Sigmoid colon (tissue), 4 donors: ENCODE measurements around the gene CHST8.

Source experiments
- EP300 ChIP-seq, 4 donors: sonication (generic); formaldehyde crosslinking; IDR thresholded peaks; one replicate each; pipeline ENCODE4 v1.6.1; 2017; ENCODE audit warnings: antibody characterized with exemption in 4 of 4
- POLR2A ChIP-seq, 2 donors: fragments of 450-650 bp; IDR thresholded peaks; one replicate each; pipeline ENCODE4 v1.6.1; 2016; ENCODE audit warnings: antibody characterized with exemption in 2 of 2, mild to moderate bottlenecking in 2 of 2, moderate library complexity in 2 of 2
- POLR2AphosphoS5 ChIP-seq, 4 donors: sonication (generic); formaldehyde crosslinking; IDR thresholded peaks; one replicate each; pipeline ENCODE4 v1.6.1; 2017; ENCODE audit warnings: antibody characterized with exemption in 4 of 4
- TF ChIP-seq, protein P1 (sequence below), 4 experiments: fragments of 450-650 bp in 3 of 4; fragments of 200-600 bp in 1 of 4; IDR thresholded peaks; one replicate each; pipeline ENCODE4 v1.5.1; 2016 to 2019; ENCODE audit warnings: antibody characterized with exemption in 4 of 4, mild to moderate bottlenecking in 3 of 4, moderate library complexity in 2 of 4

DNA sequence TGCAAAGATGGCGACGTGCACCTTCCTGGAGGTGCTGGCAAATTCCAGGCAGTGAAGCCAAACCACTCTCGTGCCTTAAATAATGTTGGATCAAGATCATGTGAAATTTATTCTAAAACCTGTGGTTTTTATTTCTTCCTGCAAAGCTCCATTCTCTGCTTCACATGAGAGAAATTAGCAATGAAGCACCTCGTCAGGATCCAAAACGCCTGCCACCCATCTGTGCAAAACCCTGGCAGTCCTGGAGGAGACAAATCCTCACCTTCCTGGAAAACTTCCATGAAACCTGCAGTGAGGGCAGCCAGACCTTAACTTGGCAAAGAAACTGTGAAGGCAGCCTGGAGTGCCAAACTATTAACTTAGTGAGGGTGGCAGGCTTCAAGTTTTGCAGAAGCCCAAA, 47.6 kb downstream of the CHST8 start:
- TF ChIP-seq, protein P1, sequence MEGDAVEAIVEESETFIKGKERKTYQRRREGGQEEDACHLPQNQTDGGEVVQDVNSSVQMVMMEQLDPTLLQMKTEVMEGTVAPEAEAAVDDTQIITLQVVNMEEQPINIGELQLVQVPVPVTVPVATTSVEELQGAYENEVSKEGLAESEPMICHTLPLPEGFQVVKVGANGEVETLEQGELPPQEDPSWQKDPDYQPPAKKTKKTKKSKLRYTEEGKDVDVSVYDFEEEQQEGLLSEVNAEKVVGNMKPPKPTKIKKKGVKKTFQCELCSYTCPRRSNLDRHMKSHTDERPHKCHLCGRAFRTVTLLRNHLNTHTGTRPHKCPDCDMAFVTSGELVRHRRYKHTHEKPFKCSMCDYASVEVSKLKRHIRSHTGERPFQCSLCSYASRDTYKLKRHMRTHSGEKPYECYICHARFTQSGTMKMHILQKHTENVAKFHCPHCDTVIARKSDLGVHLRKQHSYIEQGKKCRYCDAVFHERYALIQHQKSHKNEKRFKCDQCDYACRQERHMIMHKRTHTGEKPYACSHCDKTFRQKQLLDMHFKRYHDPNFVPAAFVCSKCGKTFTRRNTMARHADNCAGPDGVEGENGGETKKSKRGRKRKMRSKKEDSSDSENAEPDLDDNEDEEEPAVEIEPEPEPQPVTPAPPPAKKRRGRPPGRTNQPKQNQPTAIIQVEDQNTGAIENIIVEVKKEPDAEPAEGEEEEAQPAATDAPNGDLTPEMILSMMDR (IDR thresholded peaks at IDR 0.05), result no peak
- TF ChIP-seq POLR2AphosphoS5 (IDR thresholded peaks at IDR 0.05), result no peak
- no peak for TF ChIP-seq EP300 (IDR thresholded peaks at IDR 0.05)
- no peak for TF ChIP-seq POLR2A (IDR thresholded peaks at IDR 0.05)
